HCEC 1CT (cell line): ENCODE data around the gene PROX2.

ENCODE experiments used
- DNase-seq: peaks from one replicate; pipeline ENCODE4 v3.0.0-alpha.2; 2017

PROX2 gene

GRCh38 chr14:74841230-74842207 is 34.4 kb downstream of the PROX2 start:
- no peak for DNase-seq

DNA sequence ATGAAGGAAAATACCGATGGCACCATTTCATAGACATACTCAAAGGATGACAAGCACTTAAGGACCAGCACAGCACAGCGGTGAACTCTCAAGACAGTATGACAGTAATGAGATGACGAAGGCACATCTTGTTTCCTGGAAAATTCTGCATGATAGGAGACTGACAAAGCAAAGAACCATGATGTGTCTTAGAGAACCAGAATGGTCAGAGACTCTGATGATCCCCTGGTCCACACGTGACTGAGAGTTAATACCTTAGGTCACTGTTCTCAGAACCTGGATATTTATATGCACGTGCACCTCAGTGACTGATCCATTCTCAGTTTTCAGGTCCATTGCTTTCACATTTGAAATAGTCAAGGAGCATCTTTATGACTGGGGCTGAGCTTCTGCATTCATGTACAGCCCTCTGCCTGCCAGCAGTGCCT is 35.3 kb downstream of the PROX2 start:
- no peak for DNase-seq

DNA sequence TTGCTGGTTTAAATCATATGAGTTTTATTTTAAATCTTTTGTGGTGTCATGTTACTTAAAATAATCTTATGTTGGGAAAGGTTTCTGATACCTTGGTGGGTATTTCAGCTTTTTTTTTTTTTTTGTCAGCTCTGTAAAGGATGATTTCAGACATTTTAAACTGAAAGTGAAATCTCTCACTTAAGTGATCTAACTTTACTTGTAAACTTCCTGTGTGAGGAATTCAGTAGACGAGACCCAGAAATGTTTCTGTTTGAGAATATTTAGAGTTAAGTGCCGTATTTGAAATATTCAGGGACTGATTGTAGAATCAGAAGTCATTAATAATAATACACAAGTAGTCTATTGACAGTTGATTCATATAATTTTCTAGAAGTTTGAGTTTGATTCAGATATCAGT is 37.8 kb downstream of the PROX2 start:
- no peak for DNase-seq

DNA sequence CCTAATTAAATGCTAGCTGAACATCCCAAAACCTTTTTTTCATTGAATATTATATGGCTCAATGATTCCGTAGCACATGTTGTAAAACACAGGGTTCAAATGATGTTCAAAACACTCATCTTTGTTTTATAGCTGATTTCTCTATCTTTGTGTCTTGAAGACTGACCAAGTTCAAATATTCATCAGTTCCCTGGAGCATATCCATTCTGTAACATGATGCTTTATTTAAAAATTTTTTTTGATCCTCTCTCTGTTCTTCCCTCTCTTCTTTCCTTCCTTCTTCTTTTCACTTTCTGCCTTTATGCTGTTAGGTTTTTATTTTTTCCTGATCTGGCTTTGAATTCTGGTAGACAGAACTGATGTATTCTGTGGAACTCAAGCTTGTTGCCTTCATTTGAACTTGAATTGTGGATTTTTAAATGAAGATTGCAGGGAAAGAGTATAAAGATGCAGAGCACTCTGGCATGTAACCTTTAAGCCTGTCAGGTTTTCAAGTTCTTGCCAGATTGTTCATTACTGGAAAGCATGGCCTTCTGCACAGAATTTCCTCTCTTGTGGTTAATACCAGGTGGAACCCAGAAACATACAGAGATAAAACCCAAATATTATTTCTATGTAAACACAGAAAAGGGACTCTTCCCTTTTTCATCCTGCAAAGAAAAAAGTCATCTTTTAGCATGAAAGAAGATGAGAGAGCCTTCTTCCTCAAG is 39.5 kb downstream of the PROX2 start:
- no peak for DNase-seq

DNA sequence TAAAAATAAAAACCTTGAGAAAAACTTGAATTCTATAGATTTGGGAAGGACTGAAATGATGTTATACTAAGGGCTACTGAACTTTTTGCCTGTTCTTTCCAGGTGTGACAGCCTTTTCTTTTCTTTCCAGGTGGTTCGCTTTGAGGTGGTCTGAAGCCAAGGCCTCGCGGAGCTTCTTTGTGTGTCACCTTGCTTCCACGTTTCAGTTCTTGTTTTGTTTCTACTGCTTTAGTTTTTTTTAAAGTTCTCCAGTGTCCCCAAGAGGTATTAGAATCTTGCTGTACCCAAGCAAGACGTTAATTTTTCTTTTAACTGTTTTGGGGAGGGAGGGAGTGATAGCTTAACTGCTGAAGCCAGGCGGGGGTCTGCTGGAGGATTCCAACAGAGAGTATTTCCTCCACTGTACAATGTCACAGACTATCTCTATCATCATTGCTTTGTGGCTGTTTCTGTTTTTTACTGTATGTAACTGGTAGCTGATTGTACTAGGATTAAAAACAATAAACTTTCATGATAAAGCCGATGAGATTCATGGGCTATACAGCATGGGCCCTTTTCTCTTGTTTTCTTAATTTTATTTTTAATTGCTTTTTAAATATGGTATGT is 40.2 kb downstream of the PROX2 start:
- DNase-seq, result no peak

GRCh38 chr14:74834692-74835392 is 41.1 kb downstream of the PROX2 start:
- DNase-seq, result no peak

- no peak for DNase-seq
These were observed 43.1 kb downstream of the PROX2 start for GRCh38 chr14:74832849-74833248.

- no peak for DNase-seq
These were observed 46.7 kb downstream of the PROX2 start for GRCh38 chr14:74829251-74829650.

- no peak for DNase-seq
These were observed 49.4 kb downstream of the PROX2 start for GRCh38 chr14:74826574-74826973.
